NAMALWA (cell line): ENCODE measurements around the gene VAT1L.

Experiments used
- DNase-seq: peaks from one replicate; pipeline ENCODE4 v3.0.0-alpha.2; 2015; ENCODE audit warnings: low spot score

Gene VAT1L

DNA sequence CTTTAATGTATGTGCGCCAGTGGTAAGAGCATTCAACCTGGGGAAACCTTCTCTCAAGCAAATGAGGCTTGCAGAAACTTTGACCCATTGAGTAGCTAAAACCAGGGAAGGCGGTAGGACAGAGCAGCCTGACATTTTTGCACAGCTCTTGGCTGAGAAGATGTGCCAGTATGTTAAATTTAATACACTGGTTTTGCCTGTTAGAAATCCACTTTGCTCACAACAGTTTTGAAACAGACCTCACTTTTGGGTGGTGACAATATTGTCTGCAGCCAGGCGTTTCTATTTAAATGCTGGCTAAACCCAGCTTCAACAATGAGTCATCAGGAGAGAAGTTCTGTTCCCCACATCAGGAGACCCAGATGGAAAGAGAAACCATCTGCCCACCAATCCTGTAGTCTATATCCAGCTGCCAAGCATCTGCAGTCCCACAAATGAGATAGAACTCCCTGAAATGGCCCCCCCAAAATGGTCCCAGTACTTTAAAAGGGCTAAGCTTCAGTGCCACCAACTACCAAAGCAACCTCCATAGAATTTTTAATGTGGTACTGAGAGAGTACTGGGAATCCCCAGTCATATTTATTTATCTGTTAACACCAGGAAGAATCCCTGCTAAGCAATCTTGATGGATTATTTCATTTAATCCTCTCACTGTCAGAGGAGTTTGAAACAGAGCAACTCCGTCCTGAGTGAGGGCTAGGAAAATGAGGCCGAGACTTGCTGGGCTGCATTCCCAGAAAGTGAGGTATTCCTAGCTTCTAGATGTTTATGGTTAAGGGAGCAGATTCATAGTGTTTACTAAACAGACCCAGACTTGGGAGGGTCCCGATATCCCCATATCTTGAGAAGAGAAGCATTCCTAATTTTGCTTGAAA, 205.0 kb downstream of the VAT1L start:
- no peak for DNase-seq

DNA sequence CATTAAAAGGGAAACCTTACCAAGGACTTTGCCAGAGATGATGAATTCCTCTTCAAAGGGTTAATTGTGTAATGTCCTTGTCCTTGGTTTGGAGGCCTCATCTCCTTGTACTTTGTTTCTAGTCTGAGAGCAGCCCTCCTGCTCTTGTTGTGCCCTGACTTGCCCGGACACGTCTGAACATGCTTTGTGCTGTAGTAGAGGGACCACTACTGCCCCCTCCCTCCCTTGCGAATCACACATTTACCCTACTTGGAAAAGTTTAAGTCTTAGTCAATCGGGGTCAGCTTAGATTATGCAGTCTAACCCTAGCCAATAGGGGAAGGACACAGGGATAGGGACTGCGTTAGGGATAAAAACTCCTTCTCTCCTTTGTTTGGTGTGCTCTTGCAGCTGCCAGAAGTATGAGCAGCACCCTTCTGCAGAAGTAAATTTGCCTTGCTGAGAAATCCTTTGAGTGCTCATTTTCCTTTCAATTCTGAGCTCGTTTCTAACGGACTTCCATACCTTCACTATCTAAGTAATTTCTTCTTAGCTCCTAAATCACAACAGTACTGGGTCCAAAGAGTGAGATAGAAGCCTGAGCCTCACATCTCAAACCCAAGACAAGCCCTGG, 207.6 kb downstream of the VAT1L start:
- DNase-seq: no peak

DNA sequence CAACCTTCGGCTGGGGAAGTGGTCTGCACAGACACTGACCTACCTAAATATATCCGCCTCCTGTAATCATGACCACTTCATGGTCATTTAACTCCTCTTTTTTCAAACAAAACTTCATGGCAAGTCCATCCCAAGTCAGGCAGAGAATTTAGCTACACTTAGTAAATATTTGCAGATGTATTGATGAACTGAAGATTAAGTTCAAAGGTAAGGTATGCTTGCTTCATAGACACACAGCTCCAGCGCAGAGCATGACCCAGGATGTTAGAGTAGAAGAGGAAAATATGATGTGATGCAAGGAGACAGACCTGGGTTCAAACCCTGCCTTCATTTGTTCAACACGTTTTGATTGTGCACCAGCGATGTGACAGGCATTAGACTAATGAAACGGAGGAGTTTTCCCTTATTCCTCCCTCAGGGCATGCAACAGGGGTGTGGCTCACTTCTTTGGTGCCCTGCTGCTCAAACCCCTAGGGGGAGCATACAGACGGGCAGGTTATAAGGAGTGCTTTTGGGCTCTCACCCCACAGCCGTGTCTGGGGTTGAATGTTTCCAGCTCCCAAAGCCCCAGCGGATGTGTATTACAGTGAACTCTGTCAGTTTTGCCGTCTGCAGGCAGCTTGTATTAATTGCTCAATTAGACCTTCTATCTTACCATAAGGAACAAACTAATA, 210.1 kb downstream of the VAT1L start:
- DNase-seq: no peak

DNA sequence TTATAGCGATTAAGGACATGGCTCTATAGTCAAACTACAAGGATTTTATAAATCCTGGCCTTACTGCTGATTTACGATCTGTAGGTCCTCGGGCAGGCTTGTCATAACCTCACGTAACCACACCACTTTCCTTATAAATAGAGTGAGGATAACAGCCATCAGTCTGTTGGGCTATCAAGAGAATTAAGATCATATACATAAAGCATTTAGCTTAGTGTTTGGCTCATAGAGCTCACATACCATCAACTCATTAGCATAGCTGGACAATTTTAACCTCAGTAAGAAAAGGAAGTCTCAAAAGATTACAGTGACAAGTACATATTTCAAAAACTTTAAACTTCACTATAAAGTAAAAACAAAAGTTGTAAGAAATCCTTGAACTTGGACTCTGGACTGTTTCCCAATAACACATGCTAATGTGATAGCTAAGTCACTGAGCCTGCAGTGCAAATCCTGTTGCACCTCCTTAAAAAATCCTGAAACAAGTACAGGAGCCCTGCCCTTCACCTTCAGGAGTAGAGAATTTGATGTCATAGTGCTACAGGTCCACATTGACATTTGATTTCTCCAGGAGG, 213.2 kb downstream of the VAT1L start:
- no peak for DNase-seq

- DNase-seq: peak; percentile 90
These were observed 214.7 kb downstream of the VAT1L start for GRCh38 chr16:78002915-78003538.

- no peak for DNase-seq
These were observed 216.2 kb downstream of the VAT1L start for GRCh38 chr16:78004517-78004916.

- peak; percentile 44 for DNase-seq
These were observed 217.5 kb downstream of the VAT1L start for GRCh38 chr16:78005881-78006280.

GRCh38 chr16:78007121-78007520, 218.8 kb downstream of the VAT1L start:
- no peak for DNase-seq

DNA sequence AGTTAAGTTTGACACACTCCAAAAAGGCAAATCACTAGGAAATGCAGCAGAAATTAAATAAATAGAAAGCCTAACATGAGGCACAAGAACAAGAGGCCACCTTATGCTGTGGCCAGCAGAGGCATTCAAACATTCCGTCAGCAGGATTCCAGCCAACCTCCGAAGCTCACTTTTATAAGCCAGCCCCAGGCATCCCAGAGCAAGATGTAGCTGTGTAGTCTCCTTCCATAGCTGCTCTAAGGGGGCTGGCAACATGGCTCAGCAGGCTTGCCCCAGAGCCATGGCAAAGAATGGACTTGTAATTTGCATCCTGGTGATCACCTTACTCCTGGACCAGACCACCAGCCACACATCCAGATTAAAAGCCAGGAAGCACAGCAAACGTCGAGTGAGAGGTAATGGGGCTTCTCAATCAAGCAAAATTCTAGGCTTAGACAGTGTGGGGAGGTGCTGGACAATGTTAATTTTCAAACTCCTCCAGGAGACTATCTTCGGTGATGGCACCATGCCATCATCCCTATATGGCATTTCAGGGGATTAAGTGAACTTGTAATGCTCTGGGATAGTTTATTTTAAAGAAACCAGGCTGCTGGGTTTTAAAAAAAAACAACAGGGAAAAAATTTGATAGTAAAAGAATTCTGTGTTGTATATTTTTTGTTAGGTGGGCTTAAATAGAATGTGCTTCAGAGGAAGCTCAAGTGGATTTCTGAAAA, 234.1 kb downstream of the VAT1L start, which contains the start of gene CLEC3A:
Gene CLEC3A, plus strand, starts transcription at position 202 of the 714 bp plus-strand sequence. Its CDS starts 79 bp downstream, at position 281.
- no peak for DNase-seq

- DNase-seq: no peak
These were observed 235.8 kb downstream of the VAT1L start for GRCh38 chr16:78024159-78024558.

GRCh38 chr16:78025631-78026030, 237.3 kb downstream of the VAT1L start:
- no peak for DNase-seq

DNA sequence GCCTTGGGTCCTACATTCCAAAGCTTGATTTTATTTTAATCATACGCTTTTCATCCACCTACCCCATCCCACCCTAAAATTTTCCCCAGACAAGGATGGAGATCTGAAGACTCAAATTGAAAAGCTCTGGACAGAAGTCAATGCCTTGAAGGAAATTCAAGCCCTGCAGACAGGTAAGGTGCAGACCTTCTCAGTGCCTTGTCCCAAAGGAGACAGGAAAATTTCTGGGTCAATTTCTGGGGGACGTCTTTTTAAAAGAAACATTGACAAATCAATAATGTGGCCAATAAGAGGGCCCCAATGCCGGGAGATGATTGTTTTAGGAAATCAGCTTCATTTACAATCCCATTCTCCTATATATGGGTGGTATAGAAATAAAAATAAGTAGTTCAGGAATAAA, 239.7 kb downstream of the VAT1L start:
- no peak for DNase-seq
